Left lung (tissue), 10 donors: ENCODE measurements around the gene KCNIP4. TPM values are rescaled to one million over a fixed set of nuclear protein-coding genes. Genes with fewer than 3 reads are reported as not detected.
"Not testable (repeated sequence)": the region's sequence is repeated elsewhere in the genome, so short reads cannot be mapped to it uniquely, and the experiment has no call there.

Experiments
- ATAC-seq: fragments of 200-7000 bp; cut with Tn5 transposase; one replicate; pipeline ENCODE4 v1.9.1; 2020; ENCODE audit warnings: moderate library complexity
- DNase-seq, 4 donors: peaks; one replicate each; pipeline ENCODE4 v3.0.0-alpha.2; 2013 to 2020
- H3K27ac ChIP-seq, 2 donors: fragments of 200-600 bp; sonication (generic) in 1 of 2; one replicate each; pipeline versions ENCODE4 v1.5.0 to v1.8.0; 2020 to 2021
- H3K27me3 ChIP-seq, 2 donors: fragments of 200-600 bp; sonication (generic) in 1 of 2; one replicate each; pipeline versions ENCODE4 v1.5.0 to v1.8.0; 2020 to 2021
- H3K36me3 ChIP-seq, 2 donors: fragments of 200-600 bp; sonication (generic) in 1 of 2; one replicate each; pipeline versions ENCODE4 v1.5.0 to v1.8.0; 2020 to 2021
- H3K4me1 ChIP-seq, 2 donors: fragments of 200-600 bp; one replicate each; pipeline ENCODE4 v1.8.0; 2021
- H3K4me3 ChIP-seq, 2 donors: fragments of 200-600 bp; sonication (generic) in 1 of 2; one replicate each; pipeline versions ENCODE4 v1.5.0 to v1.8.0; 2020 to 2021; ENCODE audit warnings: mild to moderate bottlenecking in 1 of 2
- H3K9me3 ChIP-seq, 2 donors: fragments of 200-600 bp; sonication (generic) in 1 of 2; one replicate each; pipeline versions ENCODE4 v1.5.0 to v1.8.0; 2020 to 2021
- intact Hi-C, 2 donors: fragments of 100-400 bp; cut with DNase I; formaldehyde crosslinking; loops; one replicate each; pipeline versions ENCODE4 v1.11.2 to v1.14.2; 2022
- polyA plus RNA-seq, 6 donors: library from polyadenylated mRNA; unstranded; fragments of 120-200 nt; gene quantifications; one replicate each; pipeline ENCODE4 v1.2.1, GENCODE V29; 2013; ENCODE audit not compliant: insufficient read length in 6 of 6
- total RNA-seq, 2 donors: library from RNA; stranded (reverse); fragmentation: NEBNext Ultra II Directional; extraction: Animal tissue kit (Norgen Biotek cat#: 25700); gene quantifications; one replicate each; pipeline ENCODE4 v1.2.1, GENCODE V29; 2021
- TF ChIP-seq, protein P1 (sequence below), 2 donors: fragments of 200-600 bp; sonication (generic) in 1 of 2; IDR thresholded peaks; one replicate each; pipeline versions ENCODE4 v1.5.0 to v1.8.0; 2021; ENCODE audit warnings: antibody characterized with exemption in 2 of 2
- donor health status: DM: no; HTN: yes; CAD: no.
- donor health status: DM: no; HTN: no; CAD: no.

KCNIP4 gene
- total and polyA plus RNA-seq, 8 donors: 2.8 to 5.4 (median 4.9) TPM; not detected in 2

GRCh38 chr4:21366840-21367239 lies 581.7 kb downstream of the KCNIP4 start:
- no peak for ATAC-seq
- intact Hi-C loops: no loop called here
- no peak for DNase-seq
- TF ChIP-seq, protein P1, sequence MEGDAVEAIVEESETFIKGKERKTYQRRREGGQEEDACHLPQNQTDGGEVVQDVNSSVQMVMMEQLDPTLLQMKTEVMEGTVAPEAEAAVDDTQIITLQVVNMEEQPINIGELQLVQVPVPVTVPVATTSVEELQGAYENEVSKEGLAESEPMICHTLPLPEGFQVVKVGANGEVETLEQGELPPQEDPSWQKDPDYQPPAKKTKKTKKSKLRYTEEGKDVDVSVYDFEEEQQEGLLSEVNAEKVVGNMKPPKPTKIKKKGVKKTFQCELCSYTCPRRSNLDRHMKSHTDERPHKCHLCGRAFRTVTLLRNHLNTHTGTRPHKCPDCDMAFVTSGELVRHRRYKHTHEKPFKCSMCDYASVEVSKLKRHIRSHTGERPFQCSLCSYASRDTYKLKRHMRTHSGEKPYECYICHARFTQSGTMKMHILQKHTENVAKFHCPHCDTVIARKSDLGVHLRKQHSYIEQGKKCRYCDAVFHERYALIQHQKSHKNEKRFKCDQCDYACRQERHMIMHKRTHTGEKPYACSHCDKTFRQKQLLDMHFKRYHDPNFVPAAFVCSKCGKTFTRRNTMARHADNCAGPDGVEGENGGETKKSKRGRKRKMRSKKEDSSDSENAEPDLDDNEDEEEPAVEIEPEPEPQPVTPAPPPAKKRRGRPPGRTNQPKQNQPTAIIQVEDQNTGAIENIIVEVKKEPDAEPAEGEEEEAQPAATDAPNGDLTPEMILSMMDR (IDR thresholded peaks at IDR 0.05): no peak
- no peaks in the 10 kb centered on the region for H3K9me3 ChIP-seq
- H3K4me1 ChIP-seq: no peaks in the 10 kb centered on the region
- H3K4me3 ChIP-seq: no peak overlapping the region
- no peaks in the 10 kb centered on the region for H3K36me3 ChIP-seq
- peaks cover 0 to 37% of the 10 kb centered on the region in 2 donors for H3K27me3 ChIP-seq
- H3K27ac ChIP-seq: no peak overlapping the region

- TF ChIP-seq, protein P1 (IDR thresholded peaks at IDR 0.05): no peak
- Histone ChIP-seq H3K27me3 (peaks cover 0 to 42% of the 10 kb centered on the region in 2 donors), H3K9me3 (no peaks in the 10 kb centered on the region), H3K4me3 (no peak overlapping the region), H3K27ac (no peak overlapping the region), H3K36me3 (no peaks in the 10 kb centered on the region), H3K4me1 (no peaks in the 10 kb centered on the region)
- DNase-seq: no peak
- ATAC-seq: no peak
- intact Hi-C loops: no loop called here
Observed at GRCh38 chr4:21366312-21366711, 582.3 kb downstream of the KCNIP4 start.

DNA sequence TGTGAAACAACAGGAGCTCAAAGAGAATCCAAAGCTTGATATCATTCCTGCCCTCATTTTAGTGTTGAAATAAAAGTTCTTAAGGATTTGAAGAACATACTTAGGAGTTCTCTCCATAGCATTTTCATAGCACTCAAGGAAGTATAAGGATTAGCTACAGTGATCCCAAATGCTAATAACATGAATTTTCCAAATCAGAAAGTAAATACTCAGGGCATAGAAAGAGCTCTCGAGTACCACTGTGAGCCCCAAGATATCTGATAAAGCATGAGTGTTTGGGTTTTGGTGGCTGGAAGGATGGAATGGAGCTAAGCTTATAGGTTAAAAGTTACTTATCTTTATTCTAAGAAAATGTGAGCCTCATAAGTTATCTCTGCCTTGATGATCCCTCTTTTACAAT lies 584.9 kb downstream of the KCNIP4 start:
- H3K27me3 ChIP-seq: peaks cover 2 to 61% of the 10 kb centered on the region in 2 donors
- H3K9me3 ChIP-seq: no peaks in the 10 kb centered on the region
- H3K4me3 ChIP-seq: no peak overlapping the region
- intact Hi-C loops: no loop called here
- TF ChIP-seq, protein P1 (IDR thresholded peaks at IDR 0.05): no peak
- DNase-seq: peak in 1 of 4 donors; percentile 8
- no peaks in the 10 kb centered on the region for H3K36me3 ChIP-seq
- H3K4me1 ChIP-seq: no peaks in the 10 kb centered on the region
- peak; percentile 90 for ATAC-seq
- H3K27ac ChIP-seq: no peak overlapping the region

DNA sequence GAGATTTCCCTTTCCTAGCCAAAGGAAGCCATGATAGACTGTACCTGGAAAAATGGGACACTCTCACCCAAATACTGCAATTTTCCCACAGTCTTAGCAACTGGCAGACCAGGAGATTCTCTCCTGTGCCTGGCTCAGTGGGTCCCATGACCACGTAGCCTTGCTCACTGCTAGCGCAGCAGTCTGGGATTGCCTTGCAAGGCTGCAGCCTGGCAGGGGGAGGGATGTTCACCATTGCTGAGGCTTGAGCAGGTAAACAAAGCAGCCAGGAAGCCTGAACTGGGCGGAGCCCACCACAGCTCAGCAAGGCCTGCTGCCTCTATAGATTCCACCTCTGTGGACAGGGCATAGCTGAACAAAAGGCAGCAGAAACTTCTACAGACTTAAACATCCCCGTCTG lies 596.2 kb downstream of the KCNIP4 start:
- H3K36me3 ChIP-seq, H3K27ac ChIP-seq, H3K4me3 ChIP-seq, DNase-seq, H3K4me1 ChIP-seq, ATAC-seq, intact Hi-C loops: not testable (repeated sequence)
- Histone ChIP-seq H3K9me3 (peaks cover 0 to 20% of the 10 kb centered on the region in 2 donors), H3K27me3 (peaks cover 0 to 14% of the 10 kb centered on the region in 2 donors)

- intact Hi-C loops: no loop called here
- Histone ChIP-seq H3K27ac (no peak overlapping the region), H3K4me1 (no peaks in the 10 kb centered on the region), H3K36me3 (no peaks in the 10 kb centered on the region), H3K27me3 (peaks cover 0 to 2% of the 10 kb centered on the region in 2 donors), H3K4me3 (no peak overlapping the region), H3K9me3 (peaks cover 0 to 18% of the 10 kb centered on the region in 2 donors)
- ATAC-seq (no peak), DNase-seq (no peak)
- TF ChIP-seq, protein P1 (IDR thresholded peaks at IDR 0.05): no peak
Observed at GRCh38 chr4:21347142-21347541, 601.4 kb downstream of the KCNIP4 start.
